ENCODE results near the gene ACAD11. TPM values are rescaled to one million over a fixed set of nuclear protein-coding genes. Genes with fewer than 3 reads are reported as not detected.

Gene ACAD11
- total and polyA plus RNA-seq, 9 of the 15 experiments (the other 6 are each of a cell fraction or from before 2014, with no cell fraction given): 1.3 to 8.4 (median 4.0) TPM

DNA sequence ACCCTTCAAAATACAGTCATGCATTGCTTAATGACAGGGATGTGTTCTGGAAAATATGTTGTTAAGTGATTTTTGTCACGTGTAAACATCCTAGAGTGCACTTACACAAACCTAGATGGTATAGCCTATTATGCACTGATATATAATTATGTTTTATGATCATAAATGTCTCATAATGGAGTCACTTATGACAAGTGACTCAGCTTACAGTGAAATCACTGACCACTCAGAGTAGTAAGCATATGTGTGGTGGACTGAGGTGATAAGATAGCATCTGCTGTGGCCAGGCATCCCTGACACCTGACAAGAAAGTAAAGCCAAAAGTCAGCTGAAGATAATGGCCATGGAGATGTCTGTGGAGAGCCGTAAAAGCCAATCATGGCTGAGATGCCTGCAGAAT lies 5.4 kb downstream of the ACAD11 start (continued):
- peak; percentile 24; the same call in 1 of the 2 replicates for TF ChIP-seq STAT5A (IDR thresholded peaks at IDR 0.05; ENCODE audit: borderline replicate concordance, low read length)
- TF ChIP-seq ELF1 (tag; IDR thresholded peaks at IDR 0.05): no peak
- TF ChIP-seq ZNF79 (CRISPR knock-in tag; IDR thresholded peaks at IDR 0.05; ENCODE audit: low read depth): no peak
- TF ChIP-seq, protein P1, sequence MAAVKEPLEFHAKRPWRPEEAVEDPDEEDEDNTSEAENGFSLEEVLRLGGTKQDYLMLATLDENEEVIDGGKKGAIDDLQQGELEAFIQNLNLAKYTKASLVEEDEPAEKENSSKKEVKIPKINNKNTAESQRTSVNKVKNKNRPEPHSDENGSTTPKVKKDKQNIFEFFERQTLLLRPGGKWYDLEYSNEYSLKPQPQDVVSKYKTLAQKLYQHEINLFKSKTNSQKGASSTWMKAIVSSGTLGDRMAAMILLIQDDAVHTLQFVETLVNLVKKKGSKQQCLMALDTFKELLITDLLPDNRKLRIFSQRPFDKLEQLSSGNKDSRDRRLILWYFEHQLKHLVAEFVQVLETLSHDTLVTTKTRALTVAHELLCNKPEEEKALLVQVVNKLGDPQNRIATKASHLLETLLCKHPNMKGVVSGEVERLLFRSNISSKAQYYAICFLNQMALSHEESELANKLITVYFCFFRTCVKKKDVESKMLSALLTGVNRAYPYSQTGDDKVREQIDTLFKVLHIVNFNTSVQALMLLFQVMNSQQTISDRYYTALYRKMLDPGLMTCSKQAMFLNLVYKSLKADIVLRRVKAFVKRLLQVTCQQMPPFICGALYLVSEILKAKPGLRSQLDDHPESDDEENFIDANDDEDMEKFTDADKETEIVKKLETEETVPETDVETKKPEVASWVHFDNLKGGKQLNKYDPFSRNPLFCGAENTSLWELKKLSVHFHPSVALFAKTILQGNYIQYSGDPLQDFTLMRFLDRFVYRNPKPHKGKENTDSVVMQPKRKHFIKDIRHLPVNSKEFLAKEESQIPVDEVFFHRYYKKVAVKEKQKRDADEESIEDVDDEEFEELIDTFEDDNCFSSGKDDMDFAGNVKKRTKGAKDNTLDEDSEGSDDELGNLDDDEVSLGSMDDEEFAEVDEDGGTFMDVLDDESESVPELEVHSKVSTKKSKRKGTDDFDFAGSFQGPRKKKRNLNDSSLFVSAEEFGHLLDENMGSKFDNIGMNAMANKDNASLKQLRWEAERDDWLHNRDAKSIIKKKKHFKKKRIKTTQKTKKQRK (IDR thresholded peaks at IDR 0.05; ENCODE audit: borderline replicate concordance, low read depth, low read length): no peak
- TF ChIP-seq, protein P2, sequence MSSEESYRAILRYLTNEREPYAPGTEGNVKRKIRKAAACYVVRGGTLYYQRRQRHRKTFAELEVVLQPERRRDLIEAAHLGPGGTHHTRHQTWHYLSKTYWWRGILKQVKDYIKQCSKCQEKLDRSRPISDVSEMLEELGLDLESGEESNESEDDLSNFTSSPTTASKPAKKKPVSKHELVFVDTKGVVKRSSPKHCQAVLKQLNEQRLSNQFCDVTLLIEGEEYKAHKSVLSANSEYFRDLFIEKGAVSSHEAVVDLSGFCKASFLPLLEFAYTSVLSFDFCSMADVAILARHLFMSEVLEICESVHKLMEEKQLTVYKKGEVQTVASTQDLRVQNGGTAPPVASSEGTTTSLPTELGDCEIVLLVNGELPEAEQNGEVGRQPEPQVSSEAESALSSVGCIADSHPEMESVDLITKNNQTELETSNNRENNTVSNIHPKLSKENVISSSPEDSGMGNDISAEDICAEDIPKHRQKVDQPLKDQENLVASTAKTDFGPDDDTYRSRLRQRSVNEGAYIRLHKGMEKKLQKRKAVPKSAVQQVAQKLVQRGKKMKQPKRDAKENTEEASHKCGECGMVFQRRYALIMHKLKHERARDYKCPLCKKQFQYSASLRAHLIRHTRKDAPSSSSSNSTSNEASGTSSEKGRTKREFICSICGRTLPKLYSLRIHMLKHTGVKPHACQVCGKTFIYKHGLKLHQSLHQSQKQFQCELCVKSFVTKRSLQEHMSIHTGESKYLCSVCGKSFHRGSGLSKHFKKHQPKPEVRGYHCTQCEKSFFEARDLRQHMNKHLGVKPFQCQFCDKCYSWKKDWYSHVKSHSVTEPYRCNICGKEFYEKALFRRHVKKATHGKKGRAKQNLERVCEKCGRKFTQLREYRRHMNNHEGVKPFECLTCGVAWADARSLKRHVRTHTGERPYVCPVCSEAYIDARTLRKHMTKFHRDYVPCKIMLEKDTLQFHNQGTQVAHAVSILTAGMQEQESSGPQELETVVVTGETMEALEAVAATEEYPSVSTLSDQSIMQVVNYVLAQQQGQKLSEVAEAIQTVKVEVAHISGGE (CRISPR knock-in tag; IDR thresholded peaks at IDR 0.05): no peak
- TF ChIP-seq, protein P3, sequence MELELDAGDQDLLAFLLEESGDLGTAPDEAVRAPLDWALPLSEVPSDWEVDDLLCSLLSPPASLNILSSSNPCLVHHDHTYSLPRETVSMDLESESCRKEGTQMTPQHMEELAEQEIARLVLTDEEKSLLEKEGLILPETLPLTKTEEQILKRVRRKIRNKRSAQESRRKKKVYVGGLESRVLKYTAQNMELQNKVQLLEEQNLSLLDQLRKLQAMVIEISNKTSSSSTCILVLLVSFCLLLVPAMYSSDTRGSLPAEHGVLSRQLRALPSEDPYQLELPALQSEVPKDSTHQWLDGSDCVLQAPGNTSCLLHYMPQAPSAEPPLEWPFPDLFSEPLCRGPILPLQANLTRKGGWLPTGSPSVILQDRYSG (tag; conservative IDR thresholded peaks at IDR 0.05; ENCODE audit: low read depth): peak; percentile 89
- peak; percentile 59 for TF ChIP-seq PYGO2 (tag; IDR thresholded peaks at IDR 0.05)
- TF ChIP-seq BHLHE40 (IDR thresholded peaks at IDR 0.05; ENCODE audit: low read length): no peak
- TF ChIP-seq ZBTB33 (CRISPR knock-in tag; IDR thresholded peaks at IDR 0.05): no peak
- no peak for TF ChIP-seq GTF2E2 (tag; IDR thresholded peaks at IDR 0.05)
- TF ChIP-seq SMARCA4 (IDR thresholded peaks at IDR 0.05): 0 out of 2 replicates have a peak, but pooled peaks have one; percentile 17
- no peak for TF ChIP-seq NONO (IDR thresholded peaks at IDR 0.05; ENCODE audit: low read depth in 2 of 2, low read length in 1 of 2)
- TF ChIP-seq POLR2AphosphoS5 (IDR thresholded peaks at IDR 0.05; ENCODE audit: control insufficient read depth, insufficient read depth, low read depth, low read length): peak; percentile 28; the same call in 1 of the 2 replicates
- 0 out of 2 replicates have a peak, but pooled peaks have one; percentile 31 for TF ChIP-seq HINFP (tag; conservative IDR thresholded peaks at IDR 0.05; ENCODE audit: low read depth)
- no peak for TF ChIP-seq FOXA1 (IDR thresholded peaks at IDR 0.05; ENCODE audit: borderline replicate concordance)
- TF ChIP-seq ZNF282 (CRISPR knock-in tag; IDR thresholded peaks at IDR 0.05): no peak
